ENCODE results near the gene ASPDH. TPM values are rescaled to one million over a fixed set of nuclear protein-coding genes. Genes with fewer than 3 reads are reported as not detected.

The ASPDH gene
- total and polyA plus RNA-seq, 2 donors (not counting 1 experiment from before 2014, with no cell fraction given), result not detected

DNA sequence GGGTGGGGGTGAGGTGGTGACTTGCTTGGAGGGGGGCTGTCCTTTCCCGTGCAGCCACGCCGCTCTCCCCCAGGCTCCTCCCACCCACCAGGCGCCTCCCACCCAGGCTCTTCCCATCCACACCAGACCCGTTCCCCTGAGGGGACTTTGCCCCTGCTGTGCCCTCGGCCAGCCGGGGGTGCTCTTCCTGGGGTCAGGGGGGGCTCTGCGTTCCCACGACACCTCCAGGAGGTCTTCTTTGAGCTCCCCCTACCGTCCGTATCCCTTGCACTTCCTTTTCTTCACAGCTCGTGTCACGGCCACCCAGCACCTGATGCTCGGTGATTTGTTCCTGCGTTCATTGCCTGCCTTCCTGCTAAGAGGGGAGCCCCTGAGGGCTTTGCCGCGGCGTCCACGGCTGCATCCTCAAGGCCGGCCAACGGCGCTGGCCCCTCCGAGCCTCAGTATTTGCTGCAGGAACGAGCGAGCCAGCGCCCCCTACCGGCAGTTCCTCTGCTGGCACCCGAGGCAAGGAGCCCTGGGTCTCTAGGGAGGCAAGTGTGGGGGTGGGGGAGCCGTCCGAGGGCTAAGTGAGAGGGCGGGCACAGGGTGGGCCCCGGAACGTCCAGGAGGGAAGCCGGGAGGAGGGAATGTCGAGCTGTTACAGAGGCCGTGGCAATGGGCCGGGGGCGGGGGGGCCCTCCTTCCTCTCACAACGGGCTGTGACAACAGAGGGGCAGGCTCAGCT is 42.7 kb upstream of the ASPDH start:
- Histone ChIP-seq H3K27me3 (replicated peaks in 1 of 4; ENCODE audit: control extremely low read depth in 1 of 4, control insufficient read depth in 3 of 4, insufficient read depth in 4 of 4, low read length in 3 of 4) (peaks cover 0 to 63% (median 13%) of the 10 kb centered on the region in 4 experiments), H3K79me2 (ENCODE audit: control insufficient read depth, insufficient read depth, low read length) (no peaks in the 10 kb centered on the region), H3K36me3 (replicated peaks in 1 of 2; ENCODE audit: control extremely low read depth in 1 of 2, control insufficient read depth in 1 of 2, extremely low read depth in 1 of 2, insufficient read depth in 2 of 2, low read length in 1 of 2) (no peaks in the 10 kb centered on the region), H2AFZ (ENCODE audit: insufficient read depth, low read depth, low read length, poor library complexity, severe bottlenecking) (peak overlapping the region; percentile 77), H3K9ac (ENCODE audit: low read length) (peak overlapping the region; percentile 52), H3K4me2 (replicated peaks; ENCODE audit: low read depth, low read length, poor library complexity, severe bottlenecking) (peak overlapping the region; percentile 76), H3K9me3 (ENCODE audit: control extremely low read depth in 1 of 3, control insufficient read depth in 2 of 3, insufficient read depth in 1 of 3, low read length in 2 of 3) (peaks cover 0 to 17% (median 0%) of the 10 kb centered on the region in 3 donors), H3K27ac (ENCODE audit: low read length in 2 of 2) (no peak overlapping the region), H4K20me1 (ENCODE audit: control insufficient read depth, insufficient read depth, low read length, poor library complexity, severe bottlenecking) (no peaks in the 10 kb centered on the region), H3K4me3 (ENCODE audit: control extremely low read depth in 1 of 5, extremely low read depth in 1 of 5, insufficient read depth in 1 of 5, low read depth in 2 of 5, low read length in 4 of 5) (peak overlapping the region in 4 of 5 experiments; percentile 35 to 55 (median 54)), H3K4me1 (ENCODE audit: control insufficient read depth in 2 of 2, insufficient read depth in 2 of 2, low read length in 2 of 2) (peaks cover 13 to 14% of the 10 kb centered on the region in 2 donors)
- ATAC-seq (ENCODE audit: low read depth), result peak; percentile 59
- under 1% methylated on average over 37 of the region's 39 CpGs for WGBS (ENCODE audit: insufficient coverage)
- peaks cover 55% of the 10 kb centered on the region for H3K27me3 Mint-ChIP-seq
- H3K4me3 Mint-ChIP-seq, result peak overlapping the region; percentile 88
- H3K4me1 Mint-ChIP-seq, result peaks cover 5% of the 10 kb centered on the region
- CTCF ChIA-PET, result interaction anchor here (0.7 to 2.8 kb wide), 10 partner anchors 18 to 227 kb away, joined by 3 to 14 read pairs (median 4); partner anchors contain the start of gene KCNC3
- POLR2A ChIA-PET, result no interaction called here
- DNase-seq, result peak; percentile 81
- no peaks in the 10 kb centered on the region for H3K9me3 Mint-ChIP-seq (ENCODE audit: insufficient read depth)
- no peak overlapping the region for H3K27ac Mint-ChIP-seq
- intact Hi-C loops (cut with micrococcal nuclease), result loop anchor here (1.0 kb wide), 1 partner anchor 188 kb away; no protein-coding TSS in a partner anchor
- no peak for TF ChIP-seq EZH2 (IDR thresholded peaks at IDR 0.05; ENCODE audit: borderline replicate concordance, insufficient read depth, low read depth, low read length, poor library complexity, severe bottlenecking)
- TF ChIP-seq, protein P1, sequence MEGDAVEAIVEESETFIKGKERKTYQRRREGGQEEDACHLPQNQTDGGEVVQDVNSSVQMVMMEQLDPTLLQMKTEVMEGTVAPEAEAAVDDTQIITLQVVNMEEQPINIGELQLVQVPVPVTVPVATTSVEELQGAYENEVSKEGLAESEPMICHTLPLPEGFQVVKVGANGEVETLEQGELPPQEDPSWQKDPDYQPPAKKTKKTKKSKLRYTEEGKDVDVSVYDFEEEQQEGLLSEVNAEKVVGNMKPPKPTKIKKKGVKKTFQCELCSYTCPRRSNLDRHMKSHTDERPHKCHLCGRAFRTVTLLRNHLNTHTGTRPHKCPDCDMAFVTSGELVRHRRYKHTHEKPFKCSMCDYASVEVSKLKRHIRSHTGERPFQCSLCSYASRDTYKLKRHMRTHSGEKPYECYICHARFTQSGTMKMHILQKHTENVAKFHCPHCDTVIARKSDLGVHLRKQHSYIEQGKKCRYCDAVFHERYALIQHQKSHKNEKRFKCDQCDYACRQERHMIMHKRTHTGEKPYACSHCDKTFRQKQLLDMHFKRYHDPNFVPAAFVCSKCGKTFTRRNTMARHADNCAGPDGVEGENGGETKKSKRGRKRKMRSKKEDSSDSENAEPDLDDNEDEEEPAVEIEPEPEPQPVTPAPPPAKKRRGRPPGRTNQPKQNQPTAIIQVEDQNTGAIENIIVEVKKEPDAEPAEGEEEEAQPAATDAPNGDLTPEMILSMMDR (IDR thresholded peaks at IDR 0.05), result peak; percentile 83
